HepG2 (cell line): ENCODE results near the gene USE1. TPM values are rescaled to one million over a fixed set of nuclear protein-coding genes. Genes with fewer than 3 reads are reported as not detected.

Experiments used
- CEBPZ ChIP-seq: IDR thresholded peaks from 2 replicates; pipeline ENCODE4 v1.6.1; 2012; ENCODE audit warnings: low read length, improper control_type of control experiment
- CENPT ChIP-seq: sonication (generic); formaldehyde crosslinking; IDR thresholded peaks from 2 replicates; pipeline ENCODE4 v1.8.0; 2022; ENCODE audit warnings: low read depth, mild to moderate bottlenecking, moderate library complexity, missing genetic modification reagents
- HDAC6 ChIP-seq: fragments of 200-600 bp; sonication (generic); IDR thresholded peaks from 2 replicates; pipeline ENCODE4 v1.7.0; 2017; ENCODE audit warnings: mild to moderate bottlenecking, antibody characterized with exemption, low read length, low read depth
- MYPOP ChIP-seq: sonication (generic); formaldehyde crosslinking; IDR thresholded peaks from 2 replicates; pipeline ENCODE4 v1.8.1; 2023; ENCODE audit warnings: mild to moderate bottlenecking, moderate library complexity, missing genetic modification reagents
- POGK ChIP-seq: sonication (generic); formaldehyde crosslinking; conservative IDR thresholded peaks from 2 replicates; pipeline ENCODE4 v1.8.0; 2022; ENCODE audit warnings: mild to moderate bottlenecking, moderate library complexity, missing genetic modification reagents
- POLR2G ChIP-seq: fragments of 200-400 bp; formaldehyde crosslinking; IDR thresholded peaks from 2 replicates; pipeline ENCODE4 v1.6.1; 2018; ENCODE audit warnings: mild to moderate bottlenecking, low read depth, low read length, moderate library complexity
- PRDM10 ChIP-seq: sonication (generic); formaldehyde crosslinking; IDR thresholded peaks from 2 replicates; pipeline ENCODE4 v1.4.0; 2020; ENCODE audit warnings: low read depth, missing genetic modification reagents
- TIGD3 ChIP-seq: sonication (generic); formaldehyde crosslinking; IDR thresholded peaks from 2 replicates; pipeline ENCODE4 v1.5.1; 2020; ENCODE audit warnings: mild to moderate bottlenecking, missing genetic modification reagents, borderline replicate concordance
- ZNF17 ChIP-seq: sonication (generic); formaldehyde crosslinking; IDR thresholded peaks from 2 replicates; pipeline ENCODE4 v1.5.0; 2020; ENCODE audit warnings: mild to moderate bottlenecking, missing genetic modification reagents
- ZNF510 ChIP-seq: sonication (generic); formaldehyde crosslinking; IDR thresholded peaks from 2 replicates; pipeline ENCODE4 v1.4.0; 2020; ENCODE audit warnings: low read depth, mild to moderate bottlenecking, missing genetic modification reagents
- ZNF740 ChIP-seq: sonication (generic); formaldehyde crosslinking; IDR thresholded peaks from 2 replicates; pipeline ENCODE4 v1.4.0; 2020; ENCODE audit warnings: missing genetic modification reagents
- polyA plus RNA-seq, 8 experiments: library from polyadenylated mRNA; depleted of rRNA in 3 of 8; stranded (reverse) in 7 of 8; unstranded in 1 of 8; fragments of >200 nt; fragmentation: Illumina TruSeq in 4 of 8; extraction: Trizol in 4 of 8; gene quantifications; 2 replicates each; pipeline versions ENCODE4 v1.2.1 to v1.2.3, GENCODE V29; 2011 to 2016; ENCODE audit warnings: low read depth in 4 of 8, missing spikeins in 1 of 8, mixed read lengths in 1 of 8; ENCODE audit not compliant: insufficient read depth in 1 of 8
- total RNA-seq, 5 experiments: library from RNA; depleted of rRNA; stranded (reverse); fragments of >200 nt; fragmentation: Illumina TruSeq; extraction: Trizol; gene quantifications; 2 replicates each; pipeline ENCODE4 v1.2.3, GENCODE V29; 2016; ENCODE audit warnings: low read depth in 1 of 5
- TF ChIP-seq, protein P1 (sequence below): sonication (generic); formaldehyde crosslinking; IDR thresholded peaks from 2 replicates; pipeline ENCODE4 v1.5.0; 2020; ENCODE audit warnings: missing genetic modification reagents

USE1 gene
- total and polyA plus RNA-seq, 2 of the 13 experiments (the other 11 are each of a cell fraction or from before 2014, with no cell fraction given), result 9.9 to 17.6 TPM

GRCh38 chr19:17244618-17245534 lies 29.7 kb downstream of the USE1 start (continued):
- TF ChIP-seq PRDM10 (CRISPR knock-in tag) (no peak), POGK (CRISPR knock-in tag) (no peak), CEBPZ (no peak), POLR2G (0 out of 2 replicates have a peak, but pooled peaks have one; percentile 39), ZNF17 (no peak), TIGD3 (CRISPR knock-in tag) (no peak), MYPOP (CRISPR knock-in tag) (no peak), HDAC6 (no peak), CENPT (CRISPR knock-in tag) (no peak), ZNF510 (no peak), ZNF740 (peak; percentile 99)
- TF ChIP-seq, protein P1, sequence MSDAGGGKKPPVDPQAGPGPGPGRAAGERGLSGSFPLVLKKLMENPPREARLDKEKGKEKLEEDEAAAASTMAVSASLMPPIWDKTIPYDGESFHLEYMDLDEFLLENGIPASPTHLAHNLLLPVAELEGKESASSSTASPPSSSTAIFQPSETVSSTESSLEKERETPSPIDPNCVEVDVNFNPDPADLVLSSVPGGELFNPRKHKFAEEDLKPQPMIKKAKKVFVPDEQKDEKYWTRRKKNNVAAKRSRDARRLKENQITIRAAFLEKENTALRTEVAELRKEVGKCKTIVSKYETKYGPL (CRISPR knock-in tag), result no peak
